Kidney (tissue), 14 donors: ENCODE measurements around the gene SECTM1. TPM values are rescaled to one million over a fixed set of nuclear protein-coding genes. Genes with fewer than 3 reads are reported as not detected.

Experiments
- DNase-seq, 5 donors: peaks; one replicate each; pipeline ENCODE4 v3.0.0-alpha.2; 2013 to 2020
- FAIRE-seq: peaks from 2 replicates; lab custom pipeline; 2012; peaks lifted over from hg19 to GRCh38; lab: Jason Lieb, UNC
- H3K27ac ChIP-seq, 2 donors: one replicate each; pipeline ENCODE4 v1.7.0; 2013; ENCODE audit warnings: low read depth in 2 of 2, low read length in 2 of 2, inconsistent platforms in 1 of 2
- H3K27me3 ChIP-seq: one replicate; pipeline ENCODE4 v1.7.1; 2013; ENCODE audit warnings: low read length, inconsistent platforms; ENCODE audit not compliant: control insufficient read depth, insufficient read depth
- H3K36me3 ChIP-seq, 3 donors: one replicate each; pipeline versions ENCODE4 v1.7.0 to v1.7.1; 2013; ENCODE audit warnings: low read length in 3 of 3, control low read depth in 1 of 3, inconsistent platforms in 1 of 3; ENCODE audit not compliant: insufficient read depth in 3 of 3, control insufficient read depth in 2 of 3
- H3K4me1 ChIP-seq, 3 donors: one replicate each; pipeline versions ENCODE4 v1.7.0 to v1.7.1; 2013; ENCODE audit warnings: low read length in 3 of 3, inconsistent platforms in 1 of 3, low read depth in 1 of 3; ENCODE audit not compliant: control insufficient read depth in 2 of 3, insufficient read depth in 2 of 3
- H3K4me3 ChIP-seq, 3 donors: one replicate each; pipeline versions ENCODE4 v1.7.0 to v1.8.1; 2013; ENCODE audit warnings: low read length in 3 of 3, control low read depth in 1 of 3, inconsistent platforms in 1 of 3
- H3K9ac ChIP-seq, 3 donors: one replicate each; pipeline versions ENCODE4 v1.7.0 to v1.7.1; 2013; ENCODE audit warnings: low read length in 3 of 3, control low read depth in 1 of 3, inconsistent platforms in 1 of 3
- H3K9me3 ChIP-seq, 3 donors: one replicate each; pipeline versions ENCODE4 v1.7.0 to v1.7.1; 2013; ENCODE audit warnings: low read length in 3 of 3, control low read depth in 1 of 3, inconsistent platforms in 1 of 3; ENCODE audit not compliant: control insufficient read depth in 2 of 3, insufficient read depth in 1 of 3
- CTCF ChIP-seq: IDR thresholded peaks from 3 replicates; pipeline ENCODE4 v1.5.1; 2012; ENCODE audit warnings: mild to moderate bottlenecking, moderate library complexity, borderline replicate concordance; ENCODE audit not compliant: insufficient read depth; ENCODE audit errors: extremely low read depth
- intact Hi-C: fragments of 100-400 bp; cut with DNase I; formaldehyde crosslinking; loops from one replicate; pipeline ENCODE4 v1.11.1; 2022
- polyA plus RNA-seq: library from polyadenylated mRNA; stranded (reverse); fragments of 350-450 nt; fragmentation: Illumina TruSeq; extraction: RNeasy Lipid Tissue Mini Kit (QIAGEN cat#74804); gene quantifications from one replicate; pipeline ENCODE4 v1.2.3, GENCODE V29; 2014; ENCODE audit warnings: low read depth, low replicate concordance; ENCODE audit not compliant: insufficient read depth
- total RNA-seq: library from RNA; stranded (reverse); fragmentation: NEBNext Ultra II Directional; extraction: Animal tissue kit (Norgen Biotek cat#: 25700); gene quantifications from one replicate; pipeline ENCODE4 v1.2.1, GENCODE V29; 2021
- donor health status: control.
- donor health status: control.
- donor health status: control.
- donor health status: control.
- donor health status: control.
- donor health status: DM: yes; HTN: yes; CAD: no.
- donor health status: Normal renal cell carcinoma (clear cell type).

SECTM1 gene
- total and polyA plus RNA-seq, 2 donors from 2014 or later, result 15.4 to 87.5 TPM

- H3K36me3 ChIP-seq, result no peaks in the 10 kb centered on the region
- H3K4me1 ChIP-seq, result peaks cover 0 to 2% (median 0%) of the 10 kb centered on the region in 3 donors
- FAIRE-seq, result no peak
- H3K27ac ChIP-seq, result no peak overlapping the region
- no peaks in the 10 kb centered on the region for H3K9me3 ChIP-seq
- no peak overlapping the region for H3K9ac ChIP-seq
- intact Hi-C loops, result no loop called here
- peak in 1 of 5 donors; percentile 67 for DNase-seq
- no peak for TF ChIP-seq CTCF
- no peak overlapping the region for H3K4me3 ChIP-seq
- H3K27me3 ChIP-seq, result no peaks in the 10 kb centered on the region
These were observed 22.7 kb downstream of the SECTM1 start for GRCh38 chr17:82310877-82311276.

- no peaks in the 10 kb centered on the region for H3K27me3 ChIP-seq
- H3K9me3 ChIP-seq, result no peaks in the 10 kb centered on the region
- TF ChIP-seq CTCF, result no peak
- peaks cover 0 to 2% (median 0%) of the 10 kb centered on the region in 3 donors for H3K4me1 ChIP-seq
- FAIRE-seq, result no peak
- no peak overlapping the region for H3K9ac ChIP-seq
- no peak overlapping the region for H3K4me3 ChIP-seq
- no peaks in the 10 kb centered on the region for H3K36me3 ChIP-seq
- DNase-seq, result peak in 1 of 5 donors; percentile 74
- intact Hi-C loops, result no loop called here
- H3K27ac ChIP-seq, result no peak overlapping the region
These were observed 23.7 kb downstream of the SECTM1 start for GRCh38 chr17:82309656-82310570.

GRCh38 chr17:82305727-82306300, 27.8 kb downstream of the SECTM1 start:
- Histone ChIP-seq H3K36me3 (no peaks in the 10 kb centered on the region), H3K4me3 (no peak overlapping the region), H3K27ac (no peak overlapping the region), H3K9me3 (no peaks in the 10 kb centered on the region), H3K9ac (no peak overlapping the region), H3K4me1 (peaks cover 0 to 9% (median 0%) of the 10 kb centered on the region in 3 donors), H3K27me3 (no peaks in the 10 kb centered on the region)
- FAIRE-seq, result no peak
- no peak for TF ChIP-seq CTCF
- DNase-seq, result no peak
- intact Hi-C loops, result no loop called here
